ENCODE results near the gene LDLRAD1.
"Not testable (repeated sequence)": the region's sequence is repeated elsewhere in the genome, so short reads cannot be mapped to it uniquely, and the experiment has no call there.

The LDLRAD1 gene, protein sequence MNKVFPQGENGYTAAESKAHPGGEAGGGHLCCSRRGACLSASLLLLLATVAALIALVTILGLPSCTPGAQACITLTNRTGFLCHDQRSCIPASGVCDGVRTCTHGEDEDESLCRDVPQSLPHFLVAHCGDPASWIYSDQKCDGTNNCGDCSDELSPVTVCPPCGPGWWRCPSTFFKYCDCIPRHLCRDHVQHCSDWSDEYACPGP

GRCh38 chr1:54017979-54018378 is at the start of gene LDLRAD1:
Gene LDLRAD1 (minus strand): TSS chr1:54018186. CDS start chr1:54018112, 74 bp downstream.
- Mint-ChIP-seq H3K4me1 (ENCODE audit: low read depth) (no peaks in the 10 kb centered on the region), H3K27me3 (no peaks in the 10 kb centered on the region), H3K27ac (no peak within 1 kb of the TSS), H3K9me3 (no peaks in the 10 kb centered on the region), H3K36me3 (ENCODE audit: low read depth) (no peaks in the 10 kb centered on the region), H3K4me3 (no peak within 1 kb of the TSS)

DNA sequence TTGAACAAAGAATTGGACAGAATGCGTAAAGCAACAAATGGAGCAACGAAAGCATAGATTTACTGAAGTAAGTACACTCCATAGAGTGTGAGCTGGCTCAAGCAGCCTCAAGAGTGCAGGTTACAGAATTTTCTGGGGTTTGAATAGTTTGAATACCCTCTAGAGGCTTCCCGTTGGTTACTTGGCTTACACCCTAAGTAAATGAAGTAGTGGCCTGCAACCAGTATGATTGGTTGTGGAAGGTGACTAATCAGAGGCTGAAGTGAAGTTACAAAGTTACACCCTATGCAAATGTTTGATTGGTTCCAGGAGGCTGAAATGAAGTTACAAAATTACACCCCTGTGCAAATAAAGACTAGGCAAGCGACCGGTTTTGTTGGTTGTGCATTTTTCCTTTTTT is 46.3 kb upstream of the LDLRAD1 start:
- Mint-ChIP-seq H3K4me1 (ENCODE audit: low read depth) (no peaks in the 10 kb centered on the region), H3K9me3 (no peaks in the 10 kb centered on the region), H3K27me3 (no peaks in the 10 kb centered on the region), H3K27ac (no peak overlapping the region), H3K36me3 (ENCODE audit: low read depth) (peaks cover 10% of the 10 kb centered on the region), H3K4me3 (no peak overlapping the region)

DNA sequence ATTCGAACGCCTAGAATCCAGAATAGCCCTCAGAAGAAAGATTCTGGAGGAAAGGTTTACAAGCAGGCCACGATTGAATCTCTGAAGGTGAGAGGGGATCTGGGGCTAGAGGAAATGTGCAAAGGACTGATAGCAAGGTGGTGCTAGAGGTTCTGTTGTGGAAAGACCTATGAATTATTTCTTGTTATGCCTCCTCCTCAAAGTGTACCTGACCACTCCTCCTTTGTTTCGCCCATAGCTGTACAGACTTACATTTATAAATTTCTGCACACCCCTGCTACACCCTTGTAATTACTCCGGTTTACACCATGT is 36.4 kb upstream of the LDLRAD1 start:
- no peaks in the 10 kb centered on the region for H3K9me3 Mint-ChIP-seq
- peaks cover 36% of the 10 kb centered on the region for H3K4me1 Mint-ChIP-seq (ENCODE audit: low read depth)
- no peak overlapping the region for H3K27ac Mint-ChIP-seq
- no peaks in the 10 kb centered on the region for H3K27me3 Mint-ChIP-seq
- H3K4me3 Mint-ChIP-seq = no peak overlapping the region
- peaks cover 37% of the 10 kb centered on the region for H3K36me3 Mint-ChIP-seq (ENCODE audit: low read depth)

- H3K27ac Mint-ChIP-seq = no peak overlapping the region
- no peak overlapping the region for H3K4me3 Mint-ChIP-seq
- H3K27me3 Mint-ChIP-seq = no peaks in the 10 kb centered on the region
- H3K4me1 Mint-ChIP-seq (ENCODE audit: low read depth) = peaks cover 38% of the 10 kb centered on the region
- H3K36me3 Mint-ChIP-seq (ENCODE audit: low read depth) = peaks cover 32% of the 10 kb centered on the region
- no peaks in the 10 kb centered on the region for H3K9me3 Mint-ChIP-seq
These were observed 35.9 kb upstream of the LDLRAD1 start for GRCh38 chr1:54053745-54054437.

- Mint-ChIP-seq H3K9me3 (no peaks in the 10 kb centered on the region), H3K27me3 (no peaks in the 10 kb centered on the region), H3K4me1 (ENCODE audit: low read depth) (peaks cover 40% of the 10 kb centered on the region)
These were observed 35.2 kb upstream of the LDLRAD1 start, which contains the start of the genes TCEANC2 and TMEM59 for GRCh38 chr1:54052934-54053744. Gene TCEANC2 (plus strand): TSS chr1:54053608. CDS start chr1:54054423, 815 bp downstream. Gene TMEM59 (minus strand): TSS chr1:54053204. CDS start chr1:54053188, 16 bp downstream.

GRCh38 chr1:54052431-54052933 is 34.5 kb upstream of the LDLRAD1 start:
- H3K4me1 Mint-ChIP-seq (ENCODE audit: low read depth) = peaks cover 42% of the 10 kb centered on the region

More at GRCh38 chr1:54052934-54053744, 35.2 kb upstream of the LDLRAD1 start, which contains the start of the genes TCEANC2 and TMEM59:
- H3K36me3 Mint-ChIP-seq (ENCODE audit: low read depth) = peaks cover 26% of the 10 kb centered on the region
- H3K4me3 Mint-ChIP-seq = no peak within 1 kb of the TSS
- H3K27ac Mint-ChIP-seq = no peak within 1 kb of the TSS

DNA sequence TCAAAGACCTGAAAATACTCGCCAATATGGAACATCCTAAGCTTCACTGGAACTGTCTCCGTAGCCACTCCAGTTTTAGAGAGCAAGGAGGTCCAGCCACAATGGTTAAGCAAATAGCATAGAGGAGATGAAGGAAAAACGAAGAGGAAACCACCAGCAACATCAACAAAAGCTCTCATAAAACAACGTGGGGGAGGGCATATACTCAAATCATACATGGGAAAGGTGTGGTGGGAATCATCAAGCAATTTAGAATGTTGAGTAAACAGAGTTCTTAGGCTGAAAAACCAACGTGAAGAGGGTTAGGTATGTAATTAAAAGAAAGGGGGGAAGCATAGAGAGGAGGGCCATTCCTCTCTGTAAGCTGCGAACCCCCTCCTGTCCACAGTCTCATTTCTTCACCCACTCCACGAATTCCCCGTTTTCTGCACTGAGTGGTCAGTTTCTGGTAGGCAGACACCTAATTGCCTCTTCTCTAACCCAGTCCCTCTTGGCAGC is 34.0 kb upstream of the LDLRAD1 start:
- peaks cover 45% of the 10 kb centered on the region for H3K4me1 Mint-ChIP-seq (ENCODE audit: low read depth)
- H3K9me3 Mint-ChIP-seq = no peaks in the 10 kb centered on the region
- peaks cover 14% of the 10 kb centered on the region for H3K36me3 Mint-ChIP-seq (ENCODE audit: low read depth)
- no peak overlapping the region for H3K4me3 Mint-ChIP-seq
- no peak overlapping the region for H3K27ac Mint-ChIP-seq
- no peaks in the 10 kb centered on the region for H3K27me3 Mint-ChIP-seq

More at GRCh38 chr1:54052431-54052933, 34.5 kb upstream of the LDLRAD1 start:
- H3K36me3 Mint-ChIP-seq (ENCODE audit: low read depth) = peaks cover 19% of the 10 kb centered on the region
- H3K27ac Mint-ChIP-seq = no peak overlapping the region
- H3K27me3 Mint-ChIP-seq = no peaks in the 10 kb centered on the region
- no peaks in the 10 kb centered on the region for H3K9me3 Mint-ChIP-seq
- no peak overlapping the region for H3K4me3 Mint-ChIP-seq

- not testable (repeated sequence) for H3K36me3 Mint-ChIP-seq (ENCODE audit: low read depth); H3K27ac Mint-ChIP-seq; H3K4me3 Mint-ChIP-seq; H3K27me3 Mint-ChIP-seq; H3K9me3 Mint-ChIP-seq
- peaks cover 36% of the 10 kb centered on the region for H3K4me1 Mint-ChIP-seq (ENCODE audit: low read depth)
These were observed 32.4 kb upstream of the LDLRAD1 start for GRCh38 chr1:54050435-54050834.

DNA sequence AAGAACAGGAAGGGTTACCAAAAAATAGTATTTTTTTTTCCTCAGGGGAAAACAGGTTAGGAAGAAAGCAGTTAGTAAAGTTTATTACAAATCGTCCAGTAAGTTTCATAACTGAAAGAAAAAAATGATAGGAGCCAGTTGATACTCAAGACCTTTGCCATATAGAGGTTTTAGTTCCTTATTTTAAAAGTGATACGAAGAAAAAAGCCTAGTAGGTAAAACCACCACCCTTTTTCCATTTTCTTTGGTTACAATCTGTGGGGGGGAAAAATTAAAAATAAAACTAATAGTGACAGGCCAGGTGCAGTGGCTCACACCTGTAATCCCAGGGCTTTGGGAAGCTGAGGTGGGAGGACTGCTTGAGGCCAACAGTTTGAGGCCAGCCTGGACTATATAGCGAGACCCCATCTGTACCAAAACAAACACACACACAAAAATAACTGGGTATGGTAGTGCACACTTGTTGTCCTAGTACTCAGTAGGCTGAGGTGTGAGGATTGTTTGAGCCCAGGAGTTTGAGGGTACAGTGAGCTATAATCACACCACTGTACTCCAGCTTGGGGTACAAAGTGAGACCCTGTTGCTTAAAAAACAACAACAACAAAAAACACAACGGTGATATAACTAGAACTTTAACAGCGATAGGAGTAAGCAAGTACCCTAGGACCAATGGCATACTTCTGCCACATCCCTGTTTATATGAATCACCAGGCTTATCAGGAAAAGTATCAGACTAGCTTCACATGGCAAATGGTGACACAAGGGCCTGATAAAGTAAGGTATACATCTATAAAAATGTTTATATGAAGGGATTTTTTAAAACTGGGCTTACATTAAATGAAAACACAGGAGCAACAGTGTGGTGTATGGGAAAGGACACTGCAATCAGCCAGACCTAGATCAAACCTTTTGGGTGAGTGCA is 29.7 kb upstream of the LDLRAD1 start:
- peaks cover 22% of the 10 kb centered on the region for H3K4me1 Mint-ChIP-seq (ENCODE audit: low read depth)
- H3K9me3 Mint-ChIP-seq = no peaks in the 10 kb centered on the region
- H3K4me3 Mint-ChIP-seq = no peak overlapping the region
- H3K36me3 Mint-ChIP-seq (ENCODE audit: low read depth) = peaks cover 23% of the 10 kb centered on the region
- peak overlapping the region; percentile 24 for H3K27ac Mint-ChIP-seq
- no peaks in the 10 kb centered on the region for H3K27me3 Mint-ChIP-seq

- Mint-ChIP-seq H3K36me3 (ENCODE audit: low read depth) (peaks cover 31% of the 10 kb centered on the region), H3K4me1 (ENCODE audit: low read depth) (peaks cover 22% of the 10 kb centered on the region), H3K9me3 (no peaks in the 10 kb centered on the region), H3K27me3 (no peaks in the 10 kb centered on the region), H3K4me3 (no peak overlapping the region), H3K27ac (peak overlapping the region; percentile 24)
These were observed 28.8 kb upstream of the LDLRAD1 start for GRCh38 chr1:54046671-54047383.

DNA sequence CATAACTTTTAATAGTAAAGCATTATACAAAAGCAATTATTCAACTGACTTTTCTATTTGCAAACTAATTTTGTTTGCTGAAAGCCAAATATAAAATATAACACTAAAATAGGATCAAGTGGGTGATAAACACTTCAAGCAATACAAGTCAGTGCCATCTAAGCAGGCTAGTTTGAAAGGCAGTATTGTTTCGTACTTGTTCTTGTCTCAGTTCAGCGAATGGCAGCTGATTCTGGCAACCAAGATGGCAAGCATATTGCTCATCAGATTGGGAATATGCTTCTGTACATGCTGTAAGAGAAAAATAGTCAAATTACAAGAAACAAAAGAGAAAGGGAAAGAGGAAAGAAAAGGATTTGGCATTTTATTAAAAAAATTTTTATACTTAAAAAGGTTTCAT is 27.5 kb upstream of the LDLRAD1 start:
- Mint-ChIP-seq H3K27me3 (no peaks in the 10 kb centered on the region), H3K4me1 (ENCODE audit: low read depth) (peaks cover 22% of the 10 kb centered on the region), H3K9me3 (no peaks in the 10 kb centered on the region), H3K36me3 (ENCODE audit: low read depth) (peaks cover 42% of the 10 kb centered on the region), H3K4me3 (no peak overlapping the region), H3K27ac (no peak overlapping the region)

- Mint-ChIP-seq H3K4me1 (ENCODE audit: low read depth) (no peaks in the 10 kb centered on the region), H3K9me3 (no peaks in the 10 kb centered on the region), H3K27me3 (no peaks in the 10 kb centered on the region), H3K4me3 (no peak overlapping the region), H3K36me3 (ENCODE audit: low read depth) (peaks cover 56% of the 10 kb centered on the region), H3K27ac (no peak overlapping the region)
These were observed 23.8 kb upstream of the LDLRAD1 start for GRCh38 chr1:54041806-54042205.

DNA sequence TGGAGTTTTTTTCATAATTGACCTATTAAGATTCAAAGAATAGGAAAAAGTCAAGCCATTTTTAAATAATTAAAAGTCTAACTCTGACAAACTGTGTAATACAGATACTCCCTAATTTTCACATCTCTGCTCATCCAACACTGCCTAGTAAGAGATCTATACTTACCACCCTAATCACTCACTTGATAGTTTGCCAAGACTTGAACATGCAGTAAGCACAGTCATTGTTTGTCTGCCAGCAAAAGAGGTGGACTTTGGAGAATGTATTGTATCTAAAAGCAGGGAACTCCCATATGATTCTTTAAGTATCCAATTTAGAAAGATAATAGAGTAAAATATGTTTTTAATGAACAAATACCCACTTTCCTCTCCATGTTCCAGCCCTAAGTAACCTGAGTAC is 19.5 kb upstream of the LDLRAD1 start:
- Mint-ChIP-seq H3K36me3 (ENCODE audit: low read depth) (peaks cover 53% of the 10 kb centered on the region), H3K9me3 (no peaks in the 10 kb centered on the region), H3K4me3 (no peak overlapping the region), H3K27ac (no peak overlapping the region), H3K4me1 (ENCODE audit: low read depth) (no peaks in the 10 kb centered on the region), H3K27me3 (no peaks in the 10 kb centered on the region)
